ENCODE data around the gene PARK7. TPM values are rescaled to one million over a fixed set of nuclear protein-coding genes. Genes with fewer than 3 reads are reported as not detected.
"Not testable (repeated sequence)": the region's sequence is repeated elsewhere in the genome, so short reads cannot be mapped to it uniquely, and the experiment has no call there.

PARK7 gene
- total RNA-seq, 4 donors from 2014 or later = 48.2 to 85.8 (median 73.5) TPM

DNA sequence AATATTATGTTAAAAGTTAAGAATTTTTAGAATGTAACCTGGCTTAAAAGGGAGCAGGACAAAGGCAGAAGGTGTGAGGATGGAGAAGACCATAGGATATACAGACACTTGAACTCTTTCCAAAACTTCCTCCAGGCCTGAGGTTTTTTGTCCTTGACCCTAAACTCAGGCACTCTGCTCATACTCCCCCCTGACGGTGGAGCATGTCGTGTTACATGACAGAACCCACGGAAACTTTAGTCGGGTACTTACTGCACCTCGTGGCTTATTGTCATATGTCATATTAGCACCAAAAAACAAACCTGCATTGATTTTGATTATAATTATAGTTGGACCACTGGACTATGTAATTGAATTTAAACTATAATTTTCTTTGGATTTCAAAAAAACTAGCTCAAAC lies 41.6 kb upstream of the PARK7 start:
- no peak for DNase-seq
- TF ChIP-seq CTCF (IDR thresholded peaks at IDR 0.05) (no peak), POLR2A (IDR thresholded peaks at IDR 0.05) (no peak)
- no peaks in the 10 kb centered on the region for H3K36me3 ChIP-seq
- no peaks in the 10 kb centered on the region for H3K4me1 ChIP-seq
- H3K4me3 ChIP-seq = no peak overlapping the region
- no peaks in the 10 kb centered on the region for H3K9me3 ChIP-seq
- no peak overlapping the region for H3K27ac ChIP-seq
- no peaks in the 10 kb centered on the region for H3K27me3 ChIP-seq

DNA sequence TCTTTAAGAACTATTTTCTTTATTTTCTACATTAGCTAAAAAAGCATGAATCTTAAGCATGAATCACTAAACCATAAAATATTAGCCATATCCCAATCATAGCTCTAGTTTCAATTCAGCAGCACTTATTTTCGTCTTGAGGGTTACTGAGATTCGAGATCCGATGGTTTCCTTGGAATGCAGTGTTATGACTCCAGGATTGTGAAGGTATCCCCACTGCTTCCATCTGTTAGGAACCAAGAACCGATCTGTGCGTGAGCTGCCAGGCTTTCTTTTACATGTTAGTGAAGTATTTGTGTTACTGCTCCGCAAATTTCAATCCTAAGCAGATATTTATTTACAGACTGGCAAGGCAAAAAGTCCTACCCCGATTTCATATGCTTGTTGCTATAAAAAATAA lies 39.7 kb upstream of the PARK7 start:
- H3K4me1 ChIP-seq = no peaks in the 10 kb centered on the region
- TF ChIP-seq POLR2A (IDR thresholded peaks at IDR 0.05) = no peak
- TF ChIP-seq CTCF (IDR thresholded peaks at IDR 0.05) = no peak
- H3K36me3 ChIP-seq = no peaks in the 10 kb centered on the region
- no peak for DNase-seq
- no peaks in the 10 kb centered on the region for H3K27me3 ChIP-seq
- no peak overlapping the region for H3K4me3 ChIP-seq
- no peak overlapping the region for H3K27ac ChIP-seq
- H3K9me3 ChIP-seq = no peaks in the 10 kb centered on the region

GRCh38 chr1:7922301-7922700 lies 39.2 kb upstream of the PARK7 start:
- Histone ChIP-seq H3K27ac (no peak overlapping the region), H3K4me1 (no peaks in the 10 kb centered on the region), H3K9me3 (no peaks in the 10 kb centered on the region), H3K36me3 (no peaks in the 10 kb centered on the region), H3K27me3 (no peaks in the 10 kb centered on the region), H3K4me3 (no peak overlapping the region)
- no peak for TF ChIP-seq CTCF (IDR thresholded peaks at IDR 0.05)
- TF ChIP-seq POLR2A (IDR thresholded peaks at IDR 0.05) = no peak
- DNase-seq = no peak

DNA sequence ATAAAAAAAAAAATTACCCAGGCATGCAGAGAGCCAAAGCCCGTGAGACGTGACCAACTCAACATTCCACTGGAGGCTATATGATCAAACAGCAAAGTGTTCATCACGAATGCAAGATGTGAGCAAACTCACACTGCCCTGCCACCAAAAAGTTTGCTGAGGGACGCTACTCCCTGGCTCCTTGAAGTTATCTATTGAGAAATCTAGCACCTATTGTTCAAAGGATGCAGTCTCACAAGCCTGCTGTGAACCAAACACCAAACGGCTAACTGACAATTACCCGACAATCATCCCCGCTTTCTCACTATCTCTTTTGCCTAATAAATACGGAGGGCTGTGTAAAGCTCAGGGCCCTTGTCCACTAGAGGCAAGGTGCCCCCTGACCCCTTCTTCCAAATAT lies 34.5 kb upstream of the PARK7 start:
- not testable (repeated sequence) for H3K36me3 ChIP-seq, H3K9me3 ChIP-seq, H3K27ac ChIP-seq, H3K4me3 ChIP-seq, DNase-seq, H3K27me3 ChIP-seq, H3K4me1 ChIP-seq

DNA sequence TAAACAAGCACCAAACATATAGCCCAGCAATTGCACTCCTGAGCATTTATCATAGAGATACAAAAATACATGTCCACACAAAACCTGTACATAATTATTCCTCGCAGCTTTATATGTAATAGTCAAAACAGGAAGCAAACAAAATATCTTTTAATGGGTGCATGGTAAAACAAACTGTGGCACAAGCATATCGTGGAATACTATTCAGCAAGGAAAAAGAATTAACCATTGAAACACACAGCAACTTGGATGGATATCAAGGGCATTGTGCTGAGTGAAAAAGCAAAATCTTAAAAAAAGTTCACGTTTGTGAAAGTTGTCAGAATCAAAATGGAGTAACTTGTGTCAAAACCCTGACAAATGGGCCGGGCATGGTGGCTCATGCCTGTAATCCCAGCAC lies 33.3 kb upstream of the PARK7 start:
- no peaks in the 10 kb centered on the region for H3K27me3 ChIP-seq
- no peak for TF ChIP-seq POLR2A (IDR thresholded peaks at IDR 0.05)
- TF ChIP-seq CTCF (IDR thresholded peaks at IDR 0.05) = no peak
- H3K4me1 ChIP-seq = no peaks in the 10 kb centered on the region
- no peak for DNase-seq
- no peak overlapping the region for H3K27ac ChIP-seq
- no peak overlapping the region for H3K4me3 ChIP-seq
- H3K36me3 ChIP-seq = no peaks in the 10 kb centered on the region
- no peaks in the 10 kb centered on the region for H3K9me3 ChIP-seq

GRCh38 chr1:7929637-7930036 lies 31.9 kb upstream of the PARK7 start:
- H3K4me3 ChIP-seq = no peak overlapping the region
- H3K9me3 ChIP-seq = no peaks in the 10 kb centered on the region
- DNase-seq = no peak
- no peaks in the 10 kb centered on the region for H3K4me1 ChIP-seq
- H3K27ac ChIP-seq = no peak overlapping the region
- TF ChIP-seq CTCF (IDR thresholded peaks at IDR 0.05) (no peak), POLR2A (IDR thresholded peaks at IDR 0.05) (no peak)
- no peaks in the 10 kb centered on the region for H3K36me3 ChIP-seq
- H3K27me3 ChIP-seq = no peaks in the 10 kb centered on the region

Measured in Peyer's patch (tissue), 4 donors.